Gastrocnemius medialis (tissue), 4 donors: ENCODE data around the gene ROBO1.

Experiments
- CTCF ChIP-seq, 5 experiments: fragments of 450-650 bp in 3 of 5; fragments of 200-600 bp in 2 of 5; sonication (generic) in 2 of 5; IDR thresholded peaks in 4 of 5; conservative IDR thresholded peaks in 1 of 5; 1 replicate in 4 of 5; 2 replicates in 1 of 5; pipeline ENCODE4 v1.5.1; 2016 to 2019; ENCODE audit warnings: antibody characterized with exemption in 5 of 5, mild to moderate bottlenecking in 3 of 5, moderate library complexity in 3 of 5
- POLR2A ChIP-seq, 2 donors: fragments of 450-650 bp; IDR thresholded peaks; one replicate each; pipeline ENCODE4 v1.6.1; 2017; ENCODE audit warnings: antibody characterized with exemption in 2 of 2, mild to moderate bottlenecking in 2 of 2, moderate library complexity in 2 of 2

- no peak for TF ChIP-seq CTCF (IDR thresholded peaks at IDR 0.05 in 4 of 5, conservative IDR thresholded peaks at IDR 0.05 in 1 of 5)
- TF ChIP-seq POLR2A (IDR thresholded peaks at IDR 0.05): no peak
Measured at GRCh38 chr3:78867409-78868372, 900.1 kb downstream of the ROBO1 start.
